OCI-LY3 (cell line): ENCODE data around the gene SLC7A5.

Source experiments
- H2AFZ ChIP-seq: fragments of 200-600, 300-600 bp; shearing (Covaris generic); 2 replicates; pipeline ENCODE4 v1.6.0; 2014; ENCODE audit warnings: antibody characterized with exemption, low read depth, low read length
- H3K27ac ChIP-seq: fragments of 200-600, 300-600 bp; sonication (generic); 2 replicates; pipeline ENCODE4 v1.5.1; 2014; ENCODE audit warnings: mild to moderate bottlenecking, low read length, moderate library complexity, mixed read lengths
- H3K27me3 ChIP-seq: fragments of 200-600, 300-600 bp; sonication (generic); 2 replicates; pipeline ENCODE4 v1.6.1; 2014; ENCODE audit warnings: low read depth, low read length, mixed read lengths
- H3K36me3 ChIP-seq: fragments of 200-600, 300-600 bp; sonication (generic); replicated peaks from 2 replicates; pipeline ENCODE3; 2014; ENCODE audit warnings: low read depth, low read length, mixed read lengths
- H3K4me1 ChIP-seq: fragments of 300-600, 200-600 bp; sonication (generic); 2 replicates; pipeline ENCODE4 v1.6.1; 2014; ENCODE audit warnings: low read length, mixed read lengths
- H3K4me2 ChIP-seq: fragments of 200-600, 300-600 bp; sonication (generic); 2 replicates; pipeline ENCODE4 v1.6.1; 2014; ENCODE audit warnings: low read length, mixed read lengths
- H3K4me3 ChIP-seq: fragments of 300-600, 200-600 bp; sonication (generic); 2 replicates; pipeline ENCODE4 v1.5.1; 2014; ENCODE audit warnings: antibody characterized with exemption, mild to moderate bottlenecking, low read length, moderate library complexity
- H3K79me2 ChIP-seq: fragments of 300-600, 200-600 bp; shearing (Covaris generic); 2 replicates; pipeline ENCODE4 v1.6.1; 2014; ENCODE audit warnings: mild to moderate bottlenecking, low read length, mixed read lengths
- H3K9ac ChIP-seq: fragments of 300-600, 200-600 bp; shearing (Covaris generic); 2 replicates; pipeline ENCODE4 v1.6.0; 2014; ENCODE audit warnings: mild to moderate bottlenecking, low read length, moderate library complexity
- H3K9me3 ChIP-seq: fragments of 200-600, 300-600 bp; shearing (Covaris generic); 2 replicates; pipeline ENCODE4 v1.6.1; 2014; ENCODE audit warnings: low read length, mixed read lengths; ENCODE audit not compliant: insufficient read depth
- H4K20me1 ChIP-seq: fragments of 200-600, 300-600 bp; sonication (generic); 2 replicates; pipeline ENCODE4 v1.6.1; 2016; ENCODE audit warnings: low read length, mixed read lengths; ENCODE audit not compliant: insufficient read depth
- CTCF ChIP-seq: fragments of 200-600, 300-600 bp; sonication (generic); IDR thresholded peaks from 2 replicates; pipeline ENCODE4 v1.5.1; 2014; ENCODE audit warnings: antibody characterized with exemption, low read length, low read depth
- EZH2phosphoT487 ChIP-seq: fragments of 200-600 bp; shearing (Covaris generic); IDR thresholded peaks from 2 replicates; pipeline ENCODE4 v1.6.1; 2018; ENCODE audit warnings: antibody characterized with exemption, mixed run types, low read depth

The SLC7A5 gene

DNA sequence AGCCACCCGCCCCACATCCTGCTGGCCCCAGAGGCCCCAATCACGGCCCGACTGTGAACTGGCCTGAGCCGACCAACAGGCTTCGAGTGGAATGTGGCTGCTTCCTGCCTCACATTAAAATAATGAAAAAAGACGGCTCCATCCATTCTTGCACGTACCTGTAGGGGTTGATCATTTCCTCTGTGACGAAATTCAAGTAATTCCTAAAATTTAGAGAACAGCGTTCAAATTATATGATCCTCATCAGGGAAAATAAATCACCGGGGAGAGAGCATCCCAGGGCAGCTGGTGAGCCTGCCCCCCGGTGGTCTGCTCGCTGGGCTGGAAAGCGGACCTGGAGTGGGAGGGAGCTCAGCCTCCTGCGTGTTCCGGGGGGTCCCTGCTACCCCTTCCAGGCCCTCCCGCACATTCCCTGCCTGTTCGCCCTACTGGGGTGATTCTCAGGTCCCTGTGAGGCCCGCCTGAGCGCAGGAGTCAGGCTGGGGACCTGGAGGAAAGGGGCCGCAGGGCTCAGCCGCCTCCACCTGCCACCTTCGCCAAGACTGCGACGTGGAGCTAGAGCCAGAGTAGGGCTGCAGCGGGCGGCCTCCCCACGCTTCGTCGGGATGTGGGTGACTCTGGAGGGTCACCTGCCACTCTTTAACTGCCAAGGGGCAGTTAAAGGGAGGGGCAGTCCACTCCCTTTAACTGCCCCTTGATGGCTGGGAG lies 28.9 kb downstream of the SLC7A5 start:
- TF ChIP-seq CTCF (no peak), EZH2phosphoT487 (no peak)
- peaks cover 47% of the 10 kb centered on the region for H4K20me1 ChIP-seq
- H3K4me1 ChIP-seq: peaks cover 5% of the 10 kb centered on the region; the same call in 1 of the 2 replicates

GRCh38 chr16:87839542-87840270 lies 29.6 kb downstream of the SLC7A5 start:
- Histone ChIP-seq H2AFZ (no peak overlapping the region), H3K27ac (no peak overlapping the region), H4K20me1 (peaks cover 40% of the 10 kb centered on the region), H3K27me3 (no peaks in the 10 kb centered on the region), H3K4me1 (peaks cover 9% of the 10 kb centered on the region; the same call in 1 of the 2 replicates), H3K4me2 (no peak overlapping the region), H3K79me2 (peaks cover 36% of the 10 kb centered on the region), H3K9ac (no peak overlapping the region), H3K36me3 (peaks cover 81% of the 10 kb centered on the region), H3K4me3 (no peak overlapping the region), H3K9me3 (no peaks in the 10 kb centered on the region)
- TF ChIP-seq CTCF (no peak), EZH2phosphoT487 (no peak)

More for the DNA sequence above, 28.9 kb downstream of the SLC7A5 start:
- Histone ChIP-seq H3K27me3 (no peaks in the 10 kb centered on the region), H3K4me2 (no peak overlapping the region), H3K9ac (no peak overlapping the region), H3K9me3 (no peaks in the 10 kb centered on the region), H3K36me3 (peaks cover 78% of the 10 kb centered on the region), H3K27ac (no peak overlapping the region), H3K79me2 (peaks cover 44% of the 10 kb centered on the region), H3K4me3 (no peak overlapping the region), H2AFZ (no peak overlapping the region)

DNA sequence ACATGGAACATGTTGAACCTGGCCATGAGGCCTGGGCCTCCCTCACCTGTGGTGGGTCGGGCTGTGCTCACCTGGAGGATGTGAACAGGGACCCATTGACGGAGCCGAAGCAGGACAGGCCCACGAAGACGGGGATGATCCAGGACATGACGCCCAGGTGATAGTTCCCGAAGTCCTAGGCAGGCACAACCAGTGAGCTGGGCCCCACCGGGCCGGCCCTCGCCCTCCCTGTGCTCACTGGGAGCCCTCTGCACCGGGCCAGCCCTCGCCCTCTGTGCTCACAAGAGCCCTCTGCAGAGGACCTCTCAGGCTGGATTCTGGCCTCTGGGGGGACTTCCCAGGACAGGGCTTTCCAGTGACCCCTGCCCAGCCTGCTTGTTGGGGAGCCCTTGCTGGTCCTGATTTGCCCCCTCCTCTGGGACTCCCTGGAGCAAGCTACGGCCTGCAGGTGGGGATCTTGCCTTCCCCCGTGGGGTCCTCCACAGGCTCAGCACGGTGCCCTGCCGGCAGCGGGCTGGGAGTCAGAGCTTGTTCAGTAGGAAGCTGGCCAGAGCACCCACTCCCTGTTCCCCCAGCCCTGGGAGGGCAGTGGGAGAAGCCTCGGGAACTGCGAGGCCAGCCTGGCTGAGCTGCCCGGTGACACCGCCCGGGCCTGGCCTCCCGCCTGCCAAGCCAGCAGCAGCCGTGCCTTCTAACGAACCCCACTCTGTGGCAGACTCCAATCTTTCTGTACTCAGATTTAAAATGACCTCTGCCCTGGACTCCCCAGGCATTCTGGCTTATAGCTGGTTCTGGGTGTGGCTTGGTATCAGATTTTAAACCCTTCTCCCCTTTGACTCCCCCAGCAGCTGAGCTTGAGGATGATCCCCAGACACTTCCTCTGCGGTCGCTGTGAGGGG lies 30.4 kb downstream of the SLC7A5 start:
- no peak overlapping the region for H3K4me3 ChIP-seq
- H3K4me1 ChIP-seq: peaks cover 17% of the 10 kb centered on the region
- H3K27ac ChIP-seq: no peak overlapping the region
- no peak overlapping the region for H2AFZ ChIP-seq
- TF ChIP-seq CTCF (no peak), EZH2phosphoT487 (no peak)
- no peak overlapping the region for H3K4me2 ChIP-seq
- no peaks in the 10 kb centered on the region for H3K27me3 ChIP-seq
- no peaks in the 10 kb centered on the region for H3K9me3 ChIP-seq
- peaks cover 28% of the 10 kb centered on the region for H3K79me2 ChIP-seq
- H4K20me1 ChIP-seq: peaks cover 34% of the 10 kb centered on the region
- H3K36me3 ChIP-seq: peaks cover 82% of the 10 kb centered on the region
- no peak overlapping the region for H3K9ac ChIP-seq
